ENCODE measurements around the gene RHOB.

- TF ChIP-seq, protein P1, sequence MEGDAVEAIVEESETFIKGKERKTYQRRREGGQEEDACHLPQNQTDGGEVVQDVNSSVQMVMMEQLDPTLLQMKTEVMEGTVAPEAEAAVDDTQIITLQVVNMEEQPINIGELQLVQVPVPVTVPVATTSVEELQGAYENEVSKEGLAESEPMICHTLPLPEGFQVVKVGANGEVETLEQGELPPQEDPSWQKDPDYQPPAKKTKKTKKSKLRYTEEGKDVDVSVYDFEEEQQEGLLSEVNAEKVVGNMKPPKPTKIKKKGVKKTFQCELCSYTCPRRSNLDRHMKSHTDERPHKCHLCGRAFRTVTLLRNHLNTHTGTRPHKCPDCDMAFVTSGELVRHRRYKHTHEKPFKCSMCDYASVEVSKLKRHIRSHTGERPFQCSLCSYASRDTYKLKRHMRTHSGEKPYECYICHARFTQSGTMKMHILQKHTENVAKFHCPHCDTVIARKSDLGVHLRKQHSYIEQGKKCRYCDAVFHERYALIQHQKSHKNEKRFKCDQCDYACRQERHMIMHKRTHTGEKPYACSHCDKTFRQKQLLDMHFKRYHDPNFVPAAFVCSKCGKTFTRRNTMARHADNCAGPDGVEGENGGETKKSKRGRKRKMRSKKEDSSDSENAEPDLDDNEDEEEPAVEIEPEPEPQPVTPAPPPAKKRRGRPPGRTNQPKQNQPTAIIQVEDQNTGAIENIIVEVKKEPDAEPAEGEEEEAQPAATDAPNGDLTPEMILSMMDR (IDR thresholded peaks at IDR 0.05; ENCODE audit: low read depth, low read length) = no peak
- TF ChIP-seq POLR2A (IDR thresholded peaks at IDR 0.05; ENCODE audit: extremely low read depth, insufficient read length) (no peak), MYC (IDR thresholded peaks at IDR 0.05; ENCODE audit: low read depth, low read length) (no peak)
- TF ChIP-seq, protein P2, sequence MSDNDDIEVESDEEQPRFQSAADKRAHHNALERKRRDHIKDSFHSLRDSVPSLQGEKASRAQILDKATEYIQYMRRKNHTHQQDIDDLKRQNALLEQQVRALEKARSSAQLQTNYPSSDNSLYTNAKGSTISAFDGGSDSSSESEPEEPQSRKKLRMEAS (IDR thresholded peaks at IDR 0.05; ENCODE audit: low read depth, low read length) = no peak
Observed at GRCh38 chr2:20415511-20415918, 31.4 kb upstream of the RHOB start.
